Esophagus muscularis mucosa (tissue), 4 donors: ENCODE data around the gene AGBL1. TPM values are rescaled to one million over a fixed set of nuclear protein-coding genes. Genes with fewer than 3 reads are reported as not detected.

Source experiments
- DNase-seq: peaks from one replicate; pipeline ENCODE4 v3.0.0-alpha.2; 2017; ENCODE audit errors: extremely low spot score
- H3K27ac ChIP-seq, 4 donors: fragments of 200-600 bp; sonication (generic); replicated peaks in 1 of 4; 1 replicate in 3 of 4; 2 replicates in 1 of 4; pipeline ENCODE4 v1.5.1; 2016 to 2019; ENCODE audit warnings: mild to moderate bottlenecking in 1 of 4
- H3K27me3 ChIP-seq, 4 donors: fragments of 200-600 bp; sonication (generic); one replicate each; pipeline versions ENCODE4 v1.5.1 to v1.6.0; 2016 to 2019
- H3K36me3 ChIP-seq, 4 donors: fragments of 200-600 bp; sonication (generic); one replicate each; pipeline ENCODE4 v1.5.1; 2016 to 2019
- H3K4me1 ChIP-seq, 4 donors: fragments of 200-600 bp; sonication (generic); one replicate each; pipeline ENCODE4 v1.5.1; 2016 to 2019
- H3K4me3 ChIP-seq, 4 donors: fragments of 200-600 bp; sonication (generic); 1 replicate in 2 of 4; 2 replicates in 2 of 4; pipeline ENCODE4 v1.5.1; 2016 to 2019; ENCODE audit warnings: mild to moderate bottlenecking in 4 of 4, moderate library complexity in 1 of 4
- H3K9me3 ChIP-seq, 4 donors: fragments of 200-600 bp; sonication (generic); 1 replicate in 3 of 4; 2 replicates in 1 of 4; pipeline ENCODE4 v1.5.1; 2016 to 2019
- EP300 ChIP-seq: sonication (generic); formaldehyde crosslinking; IDR thresholded peaks from one replicate; pipeline ENCODE4 v1.6.1; 2017; ENCODE audit warnings: antibody characterized with exemption
- POLR2A ChIP-seq: fragments of 450-650 bp; IDR thresholded peaks from one replicate; pipeline ENCODE4 v1.6.1; 2017; ENCODE audit warnings: antibody characterized with exemption, moderate library complexity, mild to moderate bottlenecking, low read depth
- POLR2AphosphoS5 ChIP-seq, 2 donors: sonication (generic); formaldehyde crosslinking; IDR thresholded peaks; one replicate each; pipeline ENCODE4 v1.6.1; 2017; ENCODE audit warnings: antibody characterized with exemption in 2 of 2
- WGBS: methylation state at CpG from one replicate; pipeline ENCODE4 v1.1.5; 2018; 5-methylcytosine and 5-hydroxymethylcytosine counted together
- intact Hi-C: fragments of 100-400 bp; cut with DNase I; formaldehyde crosslinking; loops from one replicate; pipeline ENCODE4 v1.15.1; 2023
- total RNA-seq, 4 donors: library from RNA; depleted of rRNA; stranded (reverse); fragments of >200 nt; gene quantifications; one replicate each; pipeline versions ENCODE4 v1.1.0 to v1.2.1, GENCODE V29; 2016
- TF ChIP-seq, protein P1 (sequence below), 3 experiments: fragments of 200-600 bp in 2 of 3; fragments of 450-650 bp in 1 of 3; sonication (generic) in 2 of 3; IDR thresholded peaks; one replicate each; pipeline ENCODE4 v1.5.1; 2017 to 2019; ENCODE audit warnings: antibody characterized with exemption in 3 of 3, mild to moderate bottlenecking in 2 of 3, moderate library complexity in 1 of 3

AGBL1 gene
- total RNA-seq, 4 donors from 2014 or later: 0.06 TPM; not detected in 3

DNA sequence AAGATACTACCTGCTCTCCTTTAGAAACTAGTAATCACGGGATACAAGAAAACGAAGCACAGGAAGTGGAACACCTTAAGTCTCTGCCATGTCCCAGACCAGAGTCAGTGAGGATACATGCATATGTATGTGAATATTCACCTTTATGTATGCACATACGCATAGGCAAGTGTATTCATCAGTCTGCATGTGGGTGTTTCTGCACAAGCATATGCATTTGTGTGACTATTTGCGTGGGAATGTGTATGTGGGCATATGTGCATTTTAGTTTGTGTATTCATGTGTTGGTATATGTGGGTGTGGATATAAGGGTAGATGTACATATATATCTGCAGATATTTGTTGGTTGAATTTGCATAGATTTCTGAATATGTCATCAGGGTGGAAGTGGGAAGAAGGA is 889.7 kb downstream of the AGBL1 start:
- no peaks in the 10 kb centered on the region for H3K9me3 ChIP-seq
- no peak for DNase-seq
- no peaks in the 10 kb centered on the region for H3K27me3 ChIP-seq
- no peak overlapping the region for H3K27ac ChIP-seq
- no peak overlapping the region for H3K4me3 ChIP-seq
- TF ChIP-seq, protein P1, sequence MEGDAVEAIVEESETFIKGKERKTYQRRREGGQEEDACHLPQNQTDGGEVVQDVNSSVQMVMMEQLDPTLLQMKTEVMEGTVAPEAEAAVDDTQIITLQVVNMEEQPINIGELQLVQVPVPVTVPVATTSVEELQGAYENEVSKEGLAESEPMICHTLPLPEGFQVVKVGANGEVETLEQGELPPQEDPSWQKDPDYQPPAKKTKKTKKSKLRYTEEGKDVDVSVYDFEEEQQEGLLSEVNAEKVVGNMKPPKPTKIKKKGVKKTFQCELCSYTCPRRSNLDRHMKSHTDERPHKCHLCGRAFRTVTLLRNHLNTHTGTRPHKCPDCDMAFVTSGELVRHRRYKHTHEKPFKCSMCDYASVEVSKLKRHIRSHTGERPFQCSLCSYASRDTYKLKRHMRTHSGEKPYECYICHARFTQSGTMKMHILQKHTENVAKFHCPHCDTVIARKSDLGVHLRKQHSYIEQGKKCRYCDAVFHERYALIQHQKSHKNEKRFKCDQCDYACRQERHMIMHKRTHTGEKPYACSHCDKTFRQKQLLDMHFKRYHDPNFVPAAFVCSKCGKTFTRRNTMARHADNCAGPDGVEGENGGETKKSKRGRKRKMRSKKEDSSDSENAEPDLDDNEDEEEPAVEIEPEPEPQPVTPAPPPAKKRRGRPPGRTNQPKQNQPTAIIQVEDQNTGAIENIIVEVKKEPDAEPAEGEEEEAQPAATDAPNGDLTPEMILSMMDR (IDR thresholded peaks at IDR 0.05): no peak
- no peak for TF ChIP-seq POLR2AphosphoS5 (IDR thresholded peaks at IDR 0.05)
- TF ChIP-seq EP300: no peak
- no peak for TF ChIP-seq POLR2A
- intact Hi-C loops: no loop called here
- no peaks in the 10 kb centered on the region for H3K36me3 ChIP-seq
- 73% methylated on average over 4 of the region's 4 CpGs for WGBS
- no peaks in the 10 kb centered on the region for H3K4me1 ChIP-seq

DNA sequence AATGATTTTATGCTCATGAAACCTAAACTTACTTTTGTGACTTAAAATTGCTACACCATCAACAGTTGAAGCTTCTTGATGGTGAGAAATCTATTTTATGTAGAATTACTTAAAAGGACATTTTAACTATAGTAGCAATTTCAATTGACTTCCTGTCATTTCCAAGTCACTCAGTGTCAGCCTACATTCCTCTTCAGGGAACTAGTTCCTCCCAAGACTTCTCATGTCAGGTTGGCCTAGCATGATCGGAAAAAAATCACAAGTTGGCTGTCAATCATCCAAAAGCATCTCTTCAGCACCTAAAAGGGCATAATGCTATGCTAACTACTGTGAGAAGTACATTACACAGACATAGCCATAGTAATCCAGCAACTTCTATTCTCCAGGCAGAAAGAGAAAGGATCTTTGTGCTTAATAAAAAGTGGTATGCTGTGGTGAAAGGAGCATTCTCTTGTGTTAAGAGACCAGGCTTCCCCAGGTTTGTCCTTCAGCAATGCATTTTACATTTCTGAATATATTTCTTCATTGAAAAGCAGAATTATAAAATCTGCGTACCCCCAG is 893.7 kb downstream of the AGBL1 start:
- no peak overlapping the region for H3K27ac ChIP-seq
- no peaks in the 10 kb centered on the region for H3K36me3 ChIP-seq
- TF ChIP-seq POLR2A (no peak), EP300 (no peak), POLR2AphosphoS5 (IDR thresholded peaks at IDR 0.05) (no peak)
- TF ChIP-seq, protein P1 (IDR thresholded peaks at IDR 0.05): no peak
- no peaks in the 10 kb centered on the region for H3K27me3 ChIP-seq
- intact Hi-C loops: no loop called here
- DNase-seq: no peak
- H3K4me1 ChIP-seq: no peaks in the 10 kb centered on the region
- WGBS: 92% methylated on average over 2 of the region's 2 CpGs
- no peak overlapping the region for H3K4me3 ChIP-seq
- no peaks in the 10 kb centered on the region for H3K9me3 ChIP-seq

DNA sequence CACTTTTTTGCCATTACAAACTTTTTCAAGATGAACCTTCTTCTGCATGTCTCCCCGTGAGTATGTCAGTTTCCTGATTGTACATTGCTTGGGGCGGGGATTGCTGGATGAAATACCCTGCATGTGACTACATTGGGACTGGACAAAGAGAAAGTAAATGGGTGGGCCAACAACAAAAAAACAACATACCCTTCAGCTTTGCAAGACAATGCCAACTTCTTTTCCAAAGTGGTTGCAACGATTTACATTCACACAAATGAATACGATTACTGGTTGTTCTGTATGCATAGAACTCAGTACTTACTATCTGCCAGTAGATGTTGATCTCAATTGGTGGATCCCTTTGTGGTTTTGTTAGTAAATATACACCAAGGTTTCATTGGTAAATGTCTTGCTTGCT is 908.4 kb downstream of the AGBL1 start:
- no peaks in the 10 kb centered on the region for H3K4me1 ChIP-seq
- H3K9me3 ChIP-seq: no peaks in the 10 kb centered on the region
- no peak overlapping the region for H3K4me3 ChIP-seq
- no peaks in the 10 kb centered on the region for H3K36me3 ChIP-seq
- H3K27me3 ChIP-seq: no peaks in the 10 kb centered on the region
- TF ChIP-seq EP300 (no peak), POLR2A (no peak), POLR2AphosphoS5 (IDR thresholded peaks at IDR 0.05) (no peak)
- TF ChIP-seq, protein P1 (IDR thresholded peaks at IDR 0.05): no peak
- no peak for DNase-seq
- no peak overlapping the region for H3K27ac ChIP-seq
- intact Hi-C loops: no loop called here
- 90% methylated on average over 4 of the region's 4 CpGs for WGBS

DNA sequence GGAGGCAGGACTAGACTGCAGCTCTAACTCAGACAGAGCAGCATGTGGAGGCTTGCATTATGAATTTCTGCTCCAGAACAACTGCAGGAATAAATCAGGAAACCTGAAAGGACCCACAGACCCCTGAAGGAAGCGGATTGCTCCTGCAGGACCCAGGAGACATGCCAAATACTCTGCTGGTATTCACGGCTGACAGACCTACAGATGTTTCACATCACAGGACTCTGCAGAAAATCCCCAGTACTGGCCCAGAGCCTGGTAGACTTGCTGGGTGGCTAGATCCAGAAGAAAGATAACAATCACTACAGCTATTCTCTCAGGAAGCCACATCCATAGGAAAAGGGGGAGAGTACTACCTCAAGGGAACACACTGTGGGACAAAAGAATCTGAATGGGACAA is 942.1 kb downstream of the AGBL1 start:
- Histone ChIP-seq H3K36me3 (no peaks in the 10 kb centered on the region), H3K27ac (no peak overlapping the region), H3K4me3 (no peak overlapping the region), H3K4me1 (no peaks in the 10 kb centered on the region), H3K9me3 (peaks cover 0 to 11% (median 8%) of the 10 kb centered on the region in 4 donors), H3K27me3 (no peaks in the 10 kb centered on the region)
- no peak for TF ChIP-seq POLR2A
- TF ChIP-seq EP300: no peak
- TF ChIP-seq, protein P1 (IDR thresholded peaks at IDR 0.05): no peak
- TF ChIP-seq POLR2AphosphoS5 (IDR thresholded peaks at IDR 0.05): no peak
- intact Hi-C loops: no loop called here
- 48% methylated on average over 2 of the region's 2 CpGs for WGBS
- DNase-seq: no peak
